WTC11 (cell line): Measurements from ENCODE around the gene CCDC141.

ENCODE experiments used
- CREB1 ChIP-seq: sonication (generic); formaldehyde crosslinking; IDR thresholded peaks from 2 replicates; pipeline ENCODE4 v1.8.0; 2023; ENCODE audit warnings: mild to moderate bottlenecking, missing genetic modification reagents
- CTCF ChIP-seq: fragments of 200-600 bp; IDR thresholded peaks from 2 replicates; pipeline ENCODE4 v1.8.0; 2022; ENCODE audit warnings: antibody characterized with exemption
- ELF4 ChIP-seq: sonication (generic); formaldehyde crosslinking; IDR thresholded peaks from 2 replicates; pipeline ENCODE4 v1.8.1; 2022; ENCODE audit warnings: low read depth, mild to moderate bottlenecking, moderate library complexity, missing genetic modification reagents
- ESRRA ChIP-seq: sonication (generic); formaldehyde crosslinking; IDR thresholded peaks from 2 replicates; pipeline ENCODE4 v1.8.1; 2022; ENCODE audit warnings: mild to moderate bottlenecking, missing genetic modification reagents, borderline replicate concordance
- FOXP4 ChIP-seq: sonication (generic); formaldehyde crosslinking; IDR thresholded peaks from 2 replicates; pipeline ENCODE4 v1.8.0; 2022; ENCODE audit warnings: mild to moderate bottlenecking, missing genetic modification reagents
- GTF2I ChIP-seq: fragments of 250-450 bp; sonication (Bioruptor Pico); conservative IDR thresholded peaks from 2 replicates; pipeline ENCODE4 v1.4.0; 2021; ENCODE audit warnings: mild to moderate bottlenecking
- IRF1 ChIP-seq: sonication (generic); formaldehyde crosslinking; IDR thresholded peaks from 2 replicates; pipeline ENCODE4 v1.8.0; 2023; ENCODE audit warnings: missing genetic modification reagents
- NR3C1 ChIP-seq: sonication (generic); formaldehyde crosslinking; conservative IDR thresholded peaks from 2 replicates; pipeline ENCODE4 v1.8.1; 2023; ENCODE audit warnings: low read depth, mild to moderate bottlenecking, missing genetic modification reagents
- STAT6 ChIP-seq: sonication (generic); formaldehyde crosslinking; conservative IDR thresholded peaks from 2 replicates; pipeline ENCODE4 v1.8.1; 2023; ENCODE audit warnings: mild to moderate bottlenecking, low read depth, missing genetic modification reagents, moderate library complexity
- TP53 ChIP-seq: sonication (generic); formaldehyde crosslinking; IDR thresholded peaks from 2 replicates; pipeline ENCODE4 v1.8.1; 2023; ENCODE audit warnings: mild to moderate bottlenecking, missing genetic modification reagents

- TF ChIP-seq TP53 (CRISPR knock-in tag) (no peak), FOXP4 (CRISPR knock-in tag) (no peak), CTCF (peak; percentile 94), CREB1 (no peak), ELF4 (CRISPR knock-in tag) (no peak), STAT6 (no peak), GTF2I (CRISPR knock-in tag) (peak; percentile 77; the same call in 1 of the 2 replicates), NR3C1 (no peak), ESRRA (no peak), IRF1 (no peak)
Observed at GRCh38 chr2:178891265-178891958, 158.5 kb downstream of the CCDC141 start.
